HG03521 (cell line): ENCODE measurements around the gene SMYD5.
A peak's percentile ranks its signal among the peaks of the same experiment; 100 is the strongest.

ENCODE experiments used
- ATAC-seq: cut with Tn5 transposase; IDR thresholded peaks from one replicate; pipeline ENCODE4 v1.9.1; 2021; ENCODE audit warnings: mild to moderate bottlenecking, moderate library complexity; ENCODE audit not compliant: unreplicated experiment

The SMYD5 gene

GRCh38 chr2:73203055-73203681, 10.9 kb upstream of the SMYD5 start:
- no peak for ATAC-seq

- no peak for ATAC-seq
Observed at GRCh38 chr2:73205611-73206010, 8.4 kb upstream of the SMYD5 start.

- ATAC-seq: no peak
Observed at GRCh38 chr2:73208258-73208657, 5.8 kb upstream of the SMYD5 start.

- ATAC-seq: no peak
Observed at GRCh38 chr2:73210019-73210418, 4.0 kb upstream of the SMYD5 start.

GRCh38 chr2:73210696-73211095, 3.3 kb upstream of the SMYD5 start:
- ATAC-seq: no peak

- no peak for ATAC-seq
Observed at GRCh38 chr2:73212098-73212447, 2.0 kb upstream of the SMYD5 start.

GRCh38 chr2:73212448-73213176, 1.4 kb upstream of the SMYD5 start:
- peak; percentile 68 for ATAC-seq

- no peak for ATAC-seq
Observed at GRCh38 chr2:73215254-73215653, 1.2 kb downstream of the SMYD5 start.

GRCh38 chr2:73217160-73217559, 3.1 kb downstream of the SMYD5 start:
- no peak for ATAC-seq

- ATAC-seq: no peak
Observed at GRCh38 chr2:73217826-73218225, 3.8 kb downstream of the SMYD5 start.

- ATAC-seq: no peak
Observed at GRCh38 chr2:73218298-73218697, 4.3 kb downstream of the SMYD5 start.

- ATAC-seq: no peak
Observed at GRCh38 chr2:73223821-73224220, 9.8 kb downstream of the SMYD5 start.

GRCh38 chr2:73225513-73226360, 11.7 kb downstream of the SMYD5 start:
- ATAC-seq: no peak

GRCh38 chr2:73227086-73227485, 13.0 kb downstream of the SMYD5 start:
- no peak for ATAC-seq

- no peak for ATAC-seq
Observed at GRCh38 chr2:73228631-73229030, 14.6 kb downstream of the SMYD5 start.

- ATAC-seq: peak; percentile 6
Observed at GRCh38 chr2:73232403-73233153, 18.5 kb downstream of the SMYD5 start.

GRCh38 chr2:73233154-73233931, 19.3 kb downstream of the SMYD5 start, which contains the start of gene PRADC1:
Gene PRADC1, minus strand, starts transcription at chr2:73233239. Its CDS starts 79 bp downstream, at chr2:73233160.
- peak; percentile 89 for ATAC-seq

- ATAC-seq: peak; percentile 55
Observed at GRCh38 chr2:73233932-73234832, 20.1 kb downstream of the SMYD5 start, which contains the start of gene CCT7. Gene CCT7, plus strand, starts transcription at chr2:73234308. Its CDS starts 71 bp downstream, at chr2:73234379.
